HG03108 (cell line): ENCODE results near the gene PKP1.

Source experiments
- ATAC-seq: cut with Tn5 transposase; IDR thresholded peaks from one replicate; pipeline ENCODE4 v1.9.1; 2021; ENCODE audit warnings: moderate library complexity; ENCODE audit not compliant: unreplicated experiment

The PKP1 gene

GRCh38 chr1:201325678-201326060 lies 42.4 kb downstream of the PKP1 start:
- no peak for ATAC-seq

DNA sequence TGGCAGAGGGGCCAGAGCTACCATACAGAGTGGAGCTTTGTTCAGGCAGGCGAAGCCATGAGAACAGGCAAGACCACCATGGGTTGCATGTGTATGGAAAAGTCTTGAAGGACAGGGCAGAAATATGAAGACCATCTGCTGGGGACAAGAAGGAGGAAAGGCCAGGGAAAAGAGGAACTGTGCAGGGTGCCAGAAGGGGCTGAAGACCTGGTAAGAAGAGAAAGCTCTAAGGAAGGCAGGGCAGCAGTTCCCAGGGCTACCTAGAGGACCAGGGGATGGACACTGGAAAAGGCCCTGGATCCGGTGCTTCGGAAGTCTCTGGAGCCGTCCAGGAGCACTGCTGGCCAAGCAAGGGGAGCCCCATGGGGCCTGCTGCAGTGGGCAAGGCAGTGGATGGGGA lies 43.4 kb downstream of the PKP1 start:
- ATAC-seq, result no peak

DNA sequence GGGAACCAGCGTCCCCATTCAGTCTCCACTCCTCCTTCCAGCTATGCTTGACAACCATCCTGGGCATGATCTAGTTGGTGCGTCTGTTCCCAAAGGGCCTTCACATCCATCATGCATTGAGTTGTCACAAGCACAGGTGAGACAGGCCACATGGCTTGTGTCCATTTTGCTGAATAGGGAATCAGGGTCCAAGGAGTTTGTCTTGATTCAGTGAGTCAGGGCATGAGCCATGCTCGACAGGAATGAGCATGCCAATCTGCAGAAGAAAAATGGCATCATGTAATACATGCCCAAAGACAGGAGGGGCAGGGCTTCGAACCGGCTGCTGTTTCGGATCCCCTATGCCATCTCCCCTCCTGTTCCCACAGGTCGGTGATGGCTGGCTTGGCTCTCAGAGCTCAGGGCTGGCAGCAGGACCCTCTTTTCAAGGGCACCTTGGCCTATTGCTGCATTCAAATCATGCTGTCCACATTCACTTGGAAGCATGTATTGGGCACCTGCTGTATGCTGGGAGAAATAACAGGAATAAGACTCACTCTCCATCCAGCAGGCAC lies 44.5 kb downstream of the PKP1 start:
- ATAC-seq, result no peak

DNA sequence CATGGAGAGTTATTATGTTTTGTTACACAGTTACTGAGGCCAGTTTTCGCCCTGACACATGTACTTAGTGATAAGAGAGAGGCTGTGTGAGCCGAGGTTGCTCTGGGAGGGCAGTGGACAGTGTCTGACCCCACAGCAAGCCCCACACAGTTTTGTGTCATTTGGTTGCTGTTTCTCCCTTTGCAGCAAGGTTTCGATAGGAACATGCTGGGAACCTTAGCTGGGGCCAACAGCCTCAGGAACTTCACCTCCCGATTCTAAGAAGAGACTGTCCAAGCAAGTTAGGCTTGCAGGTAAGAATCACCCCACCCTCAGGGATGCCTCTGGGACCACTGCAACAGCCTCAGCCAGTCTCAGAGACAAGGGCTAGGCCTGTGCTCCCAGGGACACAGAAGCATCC lies 45.3 kb downstream of the PKP1 start:
- ATAC-seq, result no peak

DNA sequence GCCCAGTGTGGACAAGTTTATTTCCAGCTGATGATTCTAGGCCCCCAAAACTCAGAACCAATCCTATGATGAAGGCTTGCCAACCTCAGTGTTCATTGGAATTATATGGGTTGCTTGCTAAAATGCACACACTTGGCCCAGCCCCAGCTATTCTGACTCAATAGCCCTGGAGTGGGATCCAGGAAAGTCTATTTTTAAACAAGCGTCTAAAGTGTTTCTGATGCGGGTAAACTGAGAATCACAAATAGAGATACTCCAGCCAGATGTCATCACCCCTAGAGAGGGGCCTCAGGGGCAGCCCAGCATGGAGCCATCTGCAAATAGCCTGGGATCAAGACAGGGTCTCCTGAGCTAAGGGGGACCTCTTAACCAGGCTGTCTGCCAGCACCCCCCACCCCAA lies 46.0 kb downstream of the PKP1 start:
- ATAC-seq, result no peak

DNA sequence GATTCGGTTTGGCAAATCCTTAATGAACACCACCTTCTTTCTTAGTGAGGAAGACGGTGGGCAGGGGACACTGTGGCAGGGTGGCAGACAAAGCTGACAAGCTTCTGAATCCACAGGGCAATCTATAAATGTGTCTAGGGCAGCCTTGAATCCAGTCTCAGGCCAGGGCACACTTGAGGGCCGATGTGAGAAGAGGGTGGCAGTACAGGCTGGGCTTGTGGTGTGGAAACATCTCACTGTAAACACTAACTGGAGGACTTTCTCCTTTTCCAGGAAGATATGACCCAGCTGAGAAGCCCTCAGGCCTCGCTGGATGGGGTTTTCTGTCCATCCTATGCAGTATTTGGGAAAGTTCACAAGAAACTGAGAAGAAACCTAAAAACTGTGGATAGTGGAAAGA lies 46.5 kb downstream of the PKP1 start:
- ATAC-seq, result no peak

- ATAC-seq, result no peak
These were observed 47.2 kb downstream of the PKP1 start for GRCh38 chr1:201330541-201330940.

- ATAC-seq, result no peak
These were observed 47.9 kb downstream of the PKP1 start for GRCh38 chr1:201331166-201331565.

- ATAC-seq, result no peak
These were observed 48.7 kb downstream of the PKP1 start for GRCh38 chr1:201332021-201332420.

DNA sequence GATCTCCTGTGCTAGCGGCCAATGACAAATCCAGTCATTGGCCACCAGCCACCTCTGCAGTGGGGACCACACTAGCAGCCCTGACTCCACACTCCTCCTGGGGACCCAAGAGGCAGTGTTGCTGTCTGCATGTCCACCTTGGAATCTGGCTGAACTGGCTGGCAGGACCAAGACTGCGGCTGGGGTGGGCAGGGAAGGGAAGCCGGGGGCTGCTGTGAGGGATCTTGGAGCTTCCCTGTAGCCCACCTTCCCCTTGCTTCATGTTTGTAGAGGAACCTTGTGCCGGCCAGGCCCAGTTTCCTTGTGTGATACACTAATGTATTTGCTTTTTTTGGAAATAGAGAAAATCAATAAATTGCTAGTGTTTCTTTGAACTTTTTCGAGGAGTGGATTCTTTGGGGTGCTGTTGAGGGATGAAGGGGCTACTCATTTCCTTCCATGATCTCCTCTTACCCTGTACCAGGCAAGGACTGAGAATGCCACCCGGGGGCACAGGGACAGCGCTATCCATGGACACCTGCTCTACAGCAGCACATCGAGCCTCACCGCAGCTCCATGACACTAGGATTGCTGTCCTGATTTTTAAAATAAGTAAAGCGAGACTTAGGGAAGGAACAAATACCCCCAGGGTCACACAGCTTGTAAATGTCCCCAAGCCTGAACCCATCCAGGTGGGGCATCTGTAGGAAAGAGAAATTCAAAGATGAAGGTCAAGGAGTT lies 49.5 kb downstream of the PKP1 start:
- no peak for ATAC-seq

DNA sequence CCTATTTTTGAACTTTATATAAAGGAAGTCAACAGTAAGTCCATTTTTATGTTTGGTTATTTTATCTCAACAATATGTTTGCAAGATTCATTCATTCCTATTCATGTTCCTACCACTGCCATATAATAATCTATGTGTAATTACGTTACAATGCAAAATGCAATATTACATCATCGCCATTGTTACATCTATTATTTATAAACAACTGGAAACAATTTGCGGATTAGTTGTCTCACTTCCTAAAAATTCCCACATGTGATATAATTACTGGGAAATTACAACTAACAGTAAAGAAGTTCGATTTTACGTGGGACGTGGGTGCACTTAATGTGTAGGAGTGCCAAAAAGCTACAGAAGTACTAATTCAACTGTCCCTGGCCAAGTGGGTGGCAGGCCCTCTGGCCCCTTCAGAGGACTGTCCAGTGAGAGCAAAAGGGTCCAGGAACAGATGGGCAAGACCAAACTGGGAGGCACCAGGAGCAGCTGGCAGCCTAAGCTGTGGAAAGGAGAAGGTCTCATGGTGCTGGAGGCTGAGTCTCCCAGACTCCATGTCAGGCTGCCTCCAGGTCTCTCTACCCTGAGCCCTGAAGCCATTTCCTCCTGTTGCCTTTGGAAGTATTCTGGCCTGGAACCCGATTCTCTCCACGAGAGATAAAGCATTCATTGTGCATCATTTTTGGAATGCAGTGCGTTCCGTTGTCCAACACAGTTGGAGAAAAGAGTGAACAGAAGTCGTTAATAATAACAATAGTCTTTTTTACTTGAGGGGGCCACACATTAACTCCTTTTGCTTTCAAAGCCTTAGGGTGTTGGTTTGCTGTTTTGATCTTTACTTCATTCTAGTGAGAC lies 51.2 kb downstream of the PKP1 start:
- no peak for ATAC-seq

DNA sequence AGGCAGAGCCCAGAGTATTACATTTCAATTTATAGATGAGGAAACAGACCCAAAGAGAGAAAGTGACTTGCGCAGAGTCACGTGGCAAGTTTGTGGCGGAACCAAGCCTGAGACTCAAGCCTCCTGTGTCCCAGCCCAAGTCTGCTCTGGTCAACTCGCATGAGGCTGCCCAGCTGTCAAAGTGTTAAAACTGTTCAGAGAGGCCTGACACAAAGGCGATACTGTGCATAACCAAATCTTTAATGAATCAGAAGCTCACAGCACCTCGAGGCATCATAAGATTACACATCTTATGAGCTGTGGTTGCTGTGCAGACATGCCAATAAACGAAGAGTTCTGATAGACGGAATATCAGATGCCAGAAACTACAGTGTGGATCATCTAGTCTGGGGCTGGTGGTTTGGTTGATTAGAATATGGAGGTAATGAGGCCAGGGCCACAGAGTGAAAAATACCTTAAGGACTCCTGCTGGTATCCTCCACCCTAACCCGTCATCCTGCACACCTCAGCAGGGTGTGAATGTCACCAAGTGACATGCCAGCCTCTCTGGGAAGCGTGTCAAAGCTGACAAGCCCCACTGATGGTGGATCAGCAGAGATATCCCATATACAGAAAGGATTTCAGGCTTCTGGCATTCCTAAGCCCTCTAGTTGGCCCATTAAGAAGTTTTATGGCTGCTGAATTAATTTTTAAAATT lies 52.0 kb downstream of the PKP1 start:
- ATAC-seq, result no peak

- no peak for ATAC-seq
These were observed 52.6 kb downstream of the PKP1 start for GRCh38 chr1:201335901-201336300.

- no peak for ATAC-seq
These were observed 53.6 kb downstream of the PKP1 start for GRCh38 chr1:201336711-201337450.

DNA sequence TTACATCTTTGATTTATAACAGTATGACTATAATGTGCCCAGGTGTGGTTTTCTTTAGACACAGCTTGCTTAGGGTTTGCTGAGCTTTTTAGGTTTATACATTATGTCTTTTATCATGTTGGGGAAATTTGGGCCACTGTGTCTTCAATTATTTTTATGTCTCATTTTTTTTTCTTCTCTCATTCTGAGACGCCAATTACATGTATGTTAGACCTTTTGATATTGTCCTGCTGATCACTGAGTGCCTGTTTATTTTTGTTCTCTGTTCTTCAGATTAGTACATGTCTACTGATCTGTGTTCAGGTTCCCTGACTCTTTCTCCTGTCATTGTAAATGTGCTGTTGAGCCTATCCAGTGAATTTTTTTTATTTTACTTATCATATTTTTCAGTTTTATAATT lies 58.1 kb downstream of the PKP1 start:
- ATAC-seq, result no peak

DNA sequence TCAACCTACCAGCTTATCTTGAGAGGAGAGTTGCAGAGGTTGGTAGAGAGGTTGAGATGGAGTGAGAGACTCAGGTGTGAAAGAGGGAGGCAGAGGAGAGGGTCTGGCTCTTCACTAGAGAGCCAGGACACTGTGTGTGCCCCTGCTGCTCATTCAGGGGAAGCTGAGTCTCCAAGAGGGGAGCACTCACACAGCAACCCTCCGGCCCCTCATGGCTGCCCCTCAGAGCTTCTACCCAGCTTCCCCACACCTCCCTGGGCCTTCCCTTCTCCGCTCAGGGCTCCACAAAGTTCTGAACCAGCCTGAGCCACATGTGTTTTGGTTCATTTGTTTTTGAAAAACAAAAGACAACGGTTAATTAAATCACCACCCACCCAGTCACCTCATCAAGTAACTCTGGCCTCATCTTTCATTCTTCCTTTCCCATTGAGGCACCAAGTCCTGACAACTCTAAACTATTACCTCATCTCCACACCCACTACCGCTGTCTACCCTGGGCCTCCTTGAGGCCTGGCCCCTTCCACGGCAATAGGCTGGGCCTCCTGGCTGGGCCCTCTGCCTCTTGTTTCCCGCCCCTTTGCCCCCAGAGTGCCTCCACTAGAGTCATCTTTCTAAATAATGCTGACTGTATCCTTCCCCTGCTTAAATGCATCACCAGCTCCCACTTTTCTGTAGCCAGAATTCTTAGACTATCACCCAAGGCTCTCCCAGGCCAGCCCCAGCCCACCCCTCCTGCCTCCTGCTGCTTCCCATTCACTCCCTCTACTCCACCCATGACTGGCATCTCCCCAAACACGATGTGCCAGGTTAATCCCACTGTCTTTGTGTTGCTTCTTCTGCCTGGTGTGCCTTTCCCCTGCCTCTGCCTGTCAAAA lies 61.1 kb downstream of the PKP1 start:
- no peak for ATAC-seq

GRCh38 chr1:201345081-201345355 lies 61.7 kb downstream of the PKP1 start:
- ATAC-seq, result no peak

DNA sequence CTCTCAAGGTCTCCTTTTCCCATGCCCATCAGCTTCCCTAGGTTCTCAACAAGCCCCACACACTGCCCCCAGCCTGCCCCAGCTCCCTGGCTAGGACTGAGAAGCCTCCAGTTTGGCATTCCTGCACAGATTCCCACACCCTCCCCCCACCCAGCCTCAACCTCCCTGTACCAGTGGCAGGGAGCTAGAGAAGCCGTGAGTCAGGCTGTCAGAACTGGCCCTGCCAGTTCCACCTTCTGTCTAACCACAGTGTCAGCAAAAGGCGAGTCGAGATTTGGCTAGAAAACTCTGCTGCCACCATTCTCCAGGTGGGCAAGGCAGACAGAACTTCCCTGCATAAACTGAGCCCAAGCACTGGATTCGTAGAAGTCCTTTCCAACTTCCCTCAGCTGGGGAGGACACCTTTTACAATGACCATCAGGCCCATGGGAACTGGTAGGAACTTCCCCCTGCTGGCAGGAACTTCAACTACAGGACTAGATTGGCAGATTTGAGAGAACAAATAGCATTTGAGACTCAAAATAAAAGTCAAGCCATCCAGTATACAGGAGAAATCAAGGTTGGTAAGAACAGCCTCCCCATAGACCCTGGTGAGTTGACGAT lies 63.1 kb downstream of the PKP1 start:
- no peak for ATAC-seq

- no peak for ATAC-seq
These were observed 63.7 kb downstream of the PKP1 start for GRCh38 chr1:201346987-201347386.
